Stimulated activated CD8-positive, alpha-beta memory T cell treated with anti-CD3 and anti-CD28 coated beads, Interleukin-15, amount 100 ng/mL, for 48 hours (primary cell): ENCODE data around the gene SCRN3.
"Not testable (repeated sequence)": the region's sequence is repeated elsewhere in the genome, so short reads cannot be mapped to it uniquely, and the experiment has no call there.

ENCODE experiments used
- DNase-seq, 2 donors: peaks; one replicate each; pipeline ENCODE4 v3.0.0-alpha.2; 2020; ENCODE audit warnings: low read depth in 2 of 2

The SCRN3 gene, protein sequence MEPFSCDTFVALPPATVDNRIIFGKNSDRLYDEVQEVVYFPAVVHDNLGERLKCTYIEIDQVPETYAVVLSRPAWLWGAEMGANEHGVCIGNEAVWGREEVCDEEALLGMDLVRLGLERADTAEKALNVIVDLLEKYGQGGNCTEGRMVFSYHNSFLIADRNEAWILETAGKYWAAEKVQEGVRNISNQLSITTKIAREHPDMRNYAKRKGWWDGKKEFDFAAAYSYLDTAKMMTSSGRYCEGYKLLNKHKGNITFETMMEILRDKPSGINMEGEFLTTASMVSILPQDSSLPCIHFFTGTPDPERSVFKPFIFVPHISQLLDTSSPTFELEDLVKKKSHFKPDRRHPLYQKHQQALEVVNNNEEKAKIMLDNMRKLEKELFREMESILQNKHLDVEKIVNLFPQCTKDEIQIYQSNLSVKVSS

GRCh38 chr2:174395284-174395968 is at the start of gene SCRN3:
Gene SCRN3 (plus strand): TSS chr2:174395730. CDS start chr2:174398284, 2,554 bp downstream.
- peak; percentile 60 to 67 for DNase-seq

- no peak for DNase-seq
Measured at GRCh38 chr2:174350018-174350417, 45.5 kb upstream of the SCRN3 start.

DNA sequence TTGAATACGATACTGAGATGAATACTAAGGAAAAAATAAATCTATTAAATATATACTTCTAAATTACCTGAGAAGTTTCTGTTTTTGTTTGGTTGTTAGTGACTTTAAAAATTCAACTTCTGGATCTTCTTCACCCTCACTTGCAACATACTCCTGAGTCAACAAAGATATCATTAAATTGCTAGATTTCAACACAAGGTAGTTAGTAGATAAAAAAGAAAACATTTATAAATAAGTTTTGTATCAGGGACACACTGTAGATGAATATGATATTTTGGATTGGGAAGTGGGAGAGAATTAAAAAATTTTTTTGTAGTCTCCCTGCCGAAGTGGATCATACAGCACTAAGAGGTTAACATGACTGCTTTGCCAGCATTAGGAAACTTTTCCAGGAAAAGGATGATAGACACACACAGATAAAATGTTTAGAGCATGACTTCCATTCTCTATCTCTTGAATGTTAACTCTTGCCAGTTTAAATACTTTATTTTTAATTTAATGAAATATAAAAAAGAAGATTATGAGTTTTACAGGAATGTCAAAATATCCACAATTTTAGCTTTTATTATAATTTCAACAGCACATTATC is 44.8 kb upstream of the SCRN3 start:
- no peak for DNase-seq

DNA sequence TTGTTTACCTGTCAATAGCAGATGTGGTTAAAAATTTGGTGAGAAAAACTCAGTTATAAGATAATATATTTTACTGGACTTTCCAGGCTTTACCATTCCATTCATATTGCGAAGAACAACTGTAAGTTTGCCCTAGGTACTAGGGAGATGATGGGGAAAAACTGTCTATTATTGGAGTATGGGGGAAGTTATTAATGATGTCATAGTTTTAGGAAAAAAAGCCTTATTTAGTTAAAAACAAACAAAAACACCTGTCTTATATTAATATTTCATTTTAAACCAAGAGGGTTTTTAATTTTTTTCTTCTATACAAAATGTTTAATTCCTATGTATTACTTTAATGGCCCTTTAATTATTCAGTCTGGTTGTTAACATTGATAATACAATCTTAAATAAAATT is 42.5 kb upstream of the SCRN3 start:
- no peak for DNase-seq

GRCh38 chr2:174356347-174356746 is 39.2 kb upstream of the SCRN3 start:
- no peak for DNase-seq

DNA sequence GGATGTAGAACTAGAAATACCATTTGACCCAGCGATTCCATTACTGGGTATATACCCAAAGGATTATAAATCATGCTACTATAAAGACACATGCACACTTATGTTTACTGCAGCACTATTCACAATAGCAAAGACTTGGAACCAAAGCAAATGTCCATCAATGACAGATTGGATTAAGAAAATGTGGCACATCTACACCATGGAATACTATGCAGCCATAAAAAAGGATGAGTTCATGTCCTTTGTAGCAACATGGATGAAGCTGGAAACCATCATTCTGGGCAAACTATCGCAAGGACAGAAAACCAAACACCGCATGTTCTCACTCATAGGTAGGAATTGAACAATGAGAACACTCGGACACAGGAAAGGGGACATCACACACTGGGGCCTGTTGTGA is 35.9 kb upstream of the SCRN3 start:
- not testable (repeated sequence) for DNase-seq

- DNase-seq: no peak
Measured at GRCh38 chr2:174362949-174363348, 32.6 kb upstream of the SCRN3 start.

GRCh38 chr2:174363492-174364225 is 31.9 kb upstream of the SCRN3 start:
- DNase-seq: not testable (repeated sequence)

DNA sequence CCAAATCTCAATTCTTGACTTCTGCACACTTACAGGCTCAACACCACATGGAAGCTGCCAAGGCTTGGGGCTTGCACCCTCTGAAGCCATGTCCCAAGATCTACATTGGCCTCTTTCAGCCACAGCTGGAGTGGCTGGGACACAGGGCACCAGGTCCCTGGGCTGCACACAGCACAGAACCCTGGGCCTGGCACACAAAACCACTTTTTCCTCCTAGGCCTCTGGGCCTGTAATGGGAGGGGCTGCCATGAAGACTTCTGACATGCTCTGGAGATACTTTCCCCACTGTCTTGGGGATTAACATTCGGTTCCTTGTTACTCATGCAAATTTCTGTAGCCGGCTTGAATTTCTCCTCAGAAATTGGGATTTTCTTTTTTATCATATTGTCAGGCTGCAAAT is 30.9 kb upstream of the SCRN3 start:
- no peak for DNase-seq

DNA sequence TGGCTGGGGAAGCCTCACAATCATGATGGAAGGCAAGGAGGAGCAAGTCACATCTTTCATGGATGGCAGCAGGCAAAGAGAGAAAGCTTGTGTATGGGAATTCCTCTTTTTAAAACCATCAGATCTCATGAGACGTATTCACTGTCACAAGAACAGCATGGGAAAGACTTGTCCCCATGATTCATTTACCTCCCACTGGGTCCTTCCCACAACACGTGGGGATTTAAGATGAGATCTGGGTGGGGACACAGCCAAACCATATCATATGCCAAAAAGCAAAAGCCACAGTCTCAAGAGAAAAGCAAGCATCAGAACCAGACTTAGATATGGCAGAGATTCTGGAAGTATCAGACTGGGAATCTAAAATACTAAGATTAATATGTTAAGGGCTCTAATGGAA is 30.0 kb upstream of the SCRN3 start:
- no peak for DNase-seq

DNA sequence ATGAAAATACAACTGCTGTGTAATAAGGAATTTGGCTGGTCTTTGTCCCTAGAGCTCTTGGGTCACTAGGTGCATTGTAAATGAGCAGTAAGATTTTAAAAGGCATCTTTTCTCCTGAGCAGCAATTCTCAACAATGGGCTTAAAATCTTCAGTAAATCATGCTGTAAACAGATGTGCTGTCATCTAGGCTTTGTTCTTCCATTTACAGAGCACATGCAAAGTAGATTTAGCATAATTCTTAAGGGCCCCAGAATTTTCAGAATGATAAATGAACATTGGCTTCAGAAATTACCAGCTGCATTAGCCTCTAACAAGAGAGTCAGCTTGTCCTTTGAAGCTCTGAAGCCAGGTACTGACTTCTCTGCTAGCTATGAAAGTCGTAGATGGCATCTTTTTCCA is 26.8 kb upstream of the SCRN3 start:
- DNase-seq: no peak

GRCh38 chr2:174376967-174377366 is 18.6 kb upstream of the SCRN3 start:
- DNase-seq: no peak

DNA sequence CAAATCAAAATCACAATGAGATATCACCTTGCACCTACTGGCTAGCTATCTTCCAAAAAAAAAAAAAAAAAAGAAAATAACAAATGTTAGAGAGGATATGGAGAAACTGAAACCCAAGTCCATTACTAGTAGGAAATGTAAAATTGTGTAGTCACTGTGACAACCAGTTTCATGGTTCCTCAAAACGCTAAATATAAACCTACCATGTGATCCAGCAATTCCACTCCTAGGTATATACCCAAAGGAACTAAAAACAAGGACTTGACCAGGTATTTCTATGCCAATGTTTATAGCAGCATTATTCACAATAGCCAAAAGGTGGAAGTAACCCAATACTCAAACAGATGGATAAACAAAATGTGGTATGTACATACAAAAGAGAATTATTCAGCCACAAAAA is 11.7 kb upstream of the SCRN3 start:
- DNase-seq: no peak

DNA sequence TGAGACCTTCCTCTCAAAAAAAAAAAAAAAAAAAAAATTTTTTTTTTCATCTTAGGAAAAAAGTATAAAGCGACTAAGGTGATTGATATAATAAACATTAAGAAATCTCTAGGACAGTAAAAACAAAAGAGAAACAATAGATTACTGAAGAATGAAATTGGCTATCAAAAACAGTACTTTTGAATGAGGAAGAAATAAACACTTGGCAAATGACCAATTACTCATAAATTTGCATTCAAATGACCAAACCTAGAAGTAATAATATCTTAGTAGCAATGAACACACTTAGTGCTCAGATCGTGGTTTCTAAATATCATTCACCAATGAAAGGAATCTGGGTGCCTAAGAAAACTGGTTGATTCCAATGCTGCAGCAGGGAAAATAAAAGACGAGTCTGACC is 10.3 kb upstream of the SCRN3 start:
- DNase-seq: no peak

DNA sequence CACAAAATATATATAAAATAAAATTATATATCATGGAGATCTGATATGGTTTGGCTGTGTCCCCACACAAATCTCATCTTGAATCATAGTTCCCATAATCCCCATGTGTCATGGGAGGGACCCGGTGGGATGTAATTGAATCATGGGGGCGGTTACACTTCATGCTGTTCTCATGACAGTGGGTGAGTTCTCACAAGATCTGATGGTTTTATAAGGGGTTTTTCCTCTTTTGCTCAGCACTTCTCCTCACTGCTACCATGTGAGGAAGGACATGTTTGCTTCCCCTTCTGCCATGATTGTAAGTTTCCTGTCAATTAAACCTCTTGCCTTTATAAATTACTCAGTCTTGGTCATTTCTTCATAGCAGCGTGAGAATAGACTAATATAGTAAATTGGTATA is 6.8 kb upstream of the SCRN3 start:
- DNase-seq: not testable (repeated sequence)

GRCh38 chr2:174389542-174389941 is 6.0 kb upstream of the SCRN3 start:
- no peak for DNase-seq

DNA sequence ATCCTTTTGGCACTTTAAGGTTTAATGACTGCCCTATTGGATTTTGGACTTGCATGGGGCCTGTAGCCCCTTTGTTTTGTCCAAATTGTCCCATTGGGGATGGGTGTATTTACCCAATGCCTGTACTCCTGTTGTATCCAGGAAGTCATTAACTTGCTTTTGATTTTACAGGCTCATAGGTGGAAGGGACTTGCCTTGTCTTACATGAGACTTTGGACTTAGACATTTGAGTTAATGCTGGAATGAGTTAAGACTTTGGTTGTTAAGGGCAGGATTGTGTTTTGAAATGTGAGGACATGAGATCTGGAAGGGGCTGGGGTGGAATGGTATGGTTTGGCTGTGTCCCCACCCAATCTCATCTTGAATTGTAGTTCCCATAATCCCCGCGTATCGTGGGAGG is 5.2 kb upstream of the SCRN3 start:
- DNase-seq: not testable (repeated sequence)

GRCh38 chr2:174392706-174393105 is 2.8 kb upstream of the SCRN3 start:
- DNase-seq: no peak

DNA sequence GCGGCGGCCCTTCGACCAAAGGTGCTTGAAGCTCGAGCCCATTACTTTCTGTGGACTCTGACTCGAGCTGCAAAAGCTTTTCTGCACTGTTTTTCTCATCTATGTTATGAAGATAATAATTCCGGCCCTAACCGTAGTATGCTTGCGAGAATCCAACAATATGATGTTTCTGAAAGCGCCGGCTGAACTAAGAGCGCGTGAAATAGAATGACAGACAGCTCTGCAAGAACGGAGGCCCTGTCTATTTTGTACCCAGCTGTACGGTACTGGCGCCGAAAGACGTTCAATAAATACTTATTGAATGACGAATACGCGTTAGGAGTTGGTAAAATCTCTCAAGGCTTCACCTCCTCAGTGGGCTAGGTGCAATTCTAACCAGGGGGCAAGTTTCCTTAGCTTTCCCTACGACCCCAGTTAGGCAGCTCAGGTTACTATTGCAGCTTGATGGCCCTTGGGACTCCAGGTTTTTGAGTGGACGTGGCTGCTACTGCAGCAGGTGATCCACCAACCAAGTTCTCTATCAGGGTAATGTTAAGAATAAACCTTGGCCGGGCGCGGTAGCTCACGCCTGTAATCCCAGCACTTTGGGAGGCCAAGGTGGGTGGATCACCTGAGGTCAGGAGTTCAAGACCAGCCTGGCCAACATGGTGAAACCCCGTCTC is 570 bp downstream of the SCRN3 start:
- no peak for DNase-seq

DNA sequence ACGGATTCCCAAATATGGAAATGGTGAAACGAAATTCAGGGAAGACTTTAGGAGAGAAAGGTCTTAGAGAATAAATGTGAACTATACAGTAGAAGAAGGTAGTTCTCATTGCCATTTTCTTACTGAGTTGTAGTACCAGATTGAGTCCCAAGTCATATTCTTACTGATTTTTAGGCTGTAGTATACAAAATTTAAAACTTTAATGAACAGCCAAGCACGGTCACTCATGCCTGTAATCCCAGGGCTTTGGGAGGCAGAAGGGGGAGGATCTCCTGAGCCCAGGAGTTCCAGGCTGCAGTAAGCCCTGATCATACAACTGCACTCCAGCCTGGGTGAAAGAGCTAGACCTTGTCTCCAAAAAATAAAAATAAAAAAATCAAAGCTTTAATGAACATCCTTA is 2.2 kb downstream of the SCRN3 start:
- no peak for DNase-seq

- DNase-seq: no peak
Measured at GRCh38 chr2:174399171-174399570, 3.6 kb downstream of the SCRN3 start.

GRCh38 chr2:174400853-174401252 is 5.3 kb downstream of the SCRN3 start:
- DNase-seq: no peak
